CD4-positive, alpha-beta T cell treated with Interleukin-17A for 4 hours (primary cell): ENCODE data around the gene JPH3.
"Not testable (repeated sequence)": the region's sequence is repeated elsewhere in the genome, so short reads cannot be mapped to it uniquely, and the experiment has no call there.

Source experiments
- DNase-seq: peaks from one replicate; pipeline ENCODE4 v3.0.0-alpha.2; 2020; ENCODE audit warnings: mixed read lengths

Gene JPH3

GRCh38 chr16:87722590-87723225, 120.4 kb downstream of the JPH3 start:
- no peak for DNase-seq

GRCh38 chr16:87723226-87723623, 120.9 kb downstream of the JPH3 start:
- peak; percentile 28 for DNase-seq

GRCh38 chr16:87724490-87725291, 122.4 kb downstream of the JPH3 start:
- no peak for DNase-seq

GRCh38 chr16:87725596-87726235, 123.4 kb downstream of the JPH3 start:
- DNase-seq, result no peak

- DNase-seq, result not testable (repeated sequence)
These were observed 124.3 kb downstream of the JPH3 start for GRCh38 chr16:87726577-87726976.

GRCh38 chr16:87727346-87727745, 125.0 kb downstream of the JPH3 start:
- no peak for DNase-seq

GRCh38 chr16:87728026-87728425, 125.7 kb downstream of the JPH3 start:
- DNase-seq, result no peak

- no peak for DNase-seq
These were observed 127.1 kb downstream of the JPH3 start for GRCh38 chr16:87729266-87729954.

GRCh38 chr16:87731607-87732006, 129.3 kb downstream of the JPH3 start:
- DNase-seq, result no peak

- DNase-seq, result peak; percentile 21
These were observed 130.9 kb downstream of the JPH3 start for GRCh38 chr16:87733190-87733589.

GRCh38 chr16:87734644-87735043, 132.3 kb downstream of the JPH3 start:
- DNase-seq, result no peak

GRCh38 chr16:87735270-87736007, 133.1 kb downstream of the JPH3 start:
- DNase-seq, result no peak

GRCh38 chr16:87736008-87736382, 133.7 kb downstream of the JPH3 start:
- DNase-seq, result no peak

- no peak for DNase-seq
These were observed 137.5 kb downstream of the JPH3 start for GRCh38 chr16:87739801-87740200.

GRCh38 chr16:87740441-87740840, 138.1 kb downstream of the JPH3 start:
- no peak for DNase-seq

GRCh38 chr16:87740909-87741424, 138.7 kb downstream of the JPH3 start:
- no peak for DNase-seq

- DNase-seq, result no peak
These were observed 139.6 kb downstream of the JPH3 start for GRCh38 chr16:87741700-87742415.

- no peak for DNase-seq
These were observed 140.6 kb downstream of the JPH3 start for GRCh38 chr16:87742781-87743490.

GRCh38 chr16:87744750-87745514, 142.6 kb downstream of the JPH3 start:
- DNase-seq, result no peak

GRCh38 chr16:87746178-87746577, 143.9 kb downstream of the JPH3 start:
- no peak for DNase-seq
